ENCODE measurements around the gene BRSK2.

DNA sequence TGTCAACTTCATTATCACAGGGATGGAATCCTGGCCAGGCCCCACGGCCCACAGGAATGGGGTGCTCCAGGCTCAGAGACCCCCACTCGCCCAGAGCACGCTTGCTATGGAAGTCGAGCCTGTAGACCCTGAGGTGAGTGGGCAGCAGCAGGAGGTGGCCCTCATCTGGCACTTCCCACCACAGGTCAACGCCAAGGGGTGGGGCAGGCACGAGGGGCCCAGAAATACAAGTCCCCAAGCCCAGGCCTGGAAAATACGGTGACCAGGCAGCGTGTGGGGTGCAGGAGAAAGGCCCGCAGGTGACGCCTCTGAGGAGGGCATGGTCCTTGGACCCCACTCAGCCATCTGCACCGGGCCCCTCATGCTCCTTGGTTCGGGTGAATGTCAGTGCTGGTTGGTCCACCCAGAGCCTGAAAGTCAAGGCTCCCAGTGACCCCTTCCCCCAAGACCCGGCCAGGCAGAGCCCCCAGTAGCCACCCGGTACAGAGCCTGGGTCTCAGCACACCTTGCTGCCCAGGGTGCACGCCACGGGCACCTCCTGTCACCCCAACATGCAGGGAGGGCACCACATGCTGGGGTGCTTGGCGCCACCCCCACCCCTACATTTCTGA, 94.4 kb downstream of the BRSK2 start:
- no peak for TF ChIP-seq CTCF (IDR thresholded peaks at IDR 0.05 in 4 of 5, conservative IDR thresholded peaks at IDR 0.05 in 1 of 5)
- no peak for TF ChIP-seq POLR2A (IDR thresholded peaks at IDR 0.05)
